B cell (primary cell): ENCODE results near the gene COQ6.

Experiments
- CTCF ChIP-seq: fragments of 200-600 bp; IDR thresholded peaks from one replicate; pipeline ENCODE4 v1.8.0; 2022; ENCODE audit warnings: antibody characterized with exemption, mild to moderate bottlenecking
- EZH2 ChIP-seq: IDR thresholded peaks from 2 replicates; pipeline ENCODE4 v1.6.1; 2012; ENCODE audit warnings: borderline replicate concordance, low read depth, mild to moderate bottlenecking, moderate library complexity, low read length; ENCODE audit not compliant: insufficient read depth, poor library complexity, severe bottlenecking

- TF ChIP-seq CTCF, result no peak
- TF ChIP-seq EZH2, result no peak
Measured at GRCh38 chr14:73958591-73958990, 8.5 kb downstream of the COQ6 start.
